ENCODE measurements around the gene KCNH2. TPM values are rescaled to one million over a fixed set of nuclear protein-coding genes. Genes with fewer than 3 reads are reported as not detected.

KCNH2 gene
- total RNA-seq, 4 donors from 2014 or later, result 0.33 to 0.93 (median 0.63) TPM

DNA sequence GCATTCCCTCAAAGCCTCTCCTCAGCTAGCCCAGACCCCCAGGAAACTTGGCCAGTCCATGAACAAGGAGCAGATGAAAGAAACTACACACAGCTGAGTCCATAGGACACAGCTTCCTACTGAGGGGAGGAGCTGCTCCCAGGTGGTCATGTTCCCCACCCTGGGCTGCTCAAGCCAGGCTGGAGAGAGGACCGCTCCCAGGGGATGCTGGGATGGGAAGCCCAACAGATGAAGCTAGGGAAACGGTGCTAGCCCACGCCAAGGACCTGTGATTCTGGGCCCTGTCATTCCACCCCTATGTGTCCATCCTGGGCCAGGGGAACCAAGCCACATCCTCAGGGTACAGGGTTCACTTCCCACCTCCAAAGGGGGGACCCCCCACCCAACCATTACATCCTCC lies 19.0 kb downstream of the KCNH2 start:
- 94% methylated on average over 3 of the region's 3 CpGs; no CpG with 5 or more reads in 1 of the 2 donors for WGBS, 2 donors
- no peak overlapping the region for H3K27ac ChIP-seq
- H3K27me3 ChIP-seq, result no peaks in the 10 kb centered on the region
- H3K36me3 ChIP-seq, result no peaks in the 10 kb centered on the region
- DNase-seq, result no peak
- no peaks in the 10 kb centered on the region for H3K9me3 ChIP-seq
- intact Hi-C loops (cut with DNase I), result no loop called here
- H3K4me3 ChIP-seq (replicated peaks in 1 of 3), result no peak overlapping the region
- TF ChIP-seq, protein P1, sequence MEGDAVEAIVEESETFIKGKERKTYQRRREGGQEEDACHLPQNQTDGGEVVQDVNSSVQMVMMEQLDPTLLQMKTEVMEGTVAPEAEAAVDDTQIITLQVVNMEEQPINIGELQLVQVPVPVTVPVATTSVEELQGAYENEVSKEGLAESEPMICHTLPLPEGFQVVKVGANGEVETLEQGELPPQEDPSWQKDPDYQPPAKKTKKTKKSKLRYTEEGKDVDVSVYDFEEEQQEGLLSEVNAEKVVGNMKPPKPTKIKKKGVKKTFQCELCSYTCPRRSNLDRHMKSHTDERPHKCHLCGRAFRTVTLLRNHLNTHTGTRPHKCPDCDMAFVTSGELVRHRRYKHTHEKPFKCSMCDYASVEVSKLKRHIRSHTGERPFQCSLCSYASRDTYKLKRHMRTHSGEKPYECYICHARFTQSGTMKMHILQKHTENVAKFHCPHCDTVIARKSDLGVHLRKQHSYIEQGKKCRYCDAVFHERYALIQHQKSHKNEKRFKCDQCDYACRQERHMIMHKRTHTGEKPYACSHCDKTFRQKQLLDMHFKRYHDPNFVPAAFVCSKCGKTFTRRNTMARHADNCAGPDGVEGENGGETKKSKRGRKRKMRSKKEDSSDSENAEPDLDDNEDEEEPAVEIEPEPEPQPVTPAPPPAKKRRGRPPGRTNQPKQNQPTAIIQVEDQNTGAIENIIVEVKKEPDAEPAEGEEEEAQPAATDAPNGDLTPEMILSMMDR (IDR thresholded peaks at IDR 0.05), result no peak
- TF ChIP-seq POLR2A (IDR thresholded peaks at IDR 0.05), result no peak
- H3K4me1 ChIP-seq, result peaks cover 5 to 7% of the 10 kb centered on the region in 2 donors

DNA sequence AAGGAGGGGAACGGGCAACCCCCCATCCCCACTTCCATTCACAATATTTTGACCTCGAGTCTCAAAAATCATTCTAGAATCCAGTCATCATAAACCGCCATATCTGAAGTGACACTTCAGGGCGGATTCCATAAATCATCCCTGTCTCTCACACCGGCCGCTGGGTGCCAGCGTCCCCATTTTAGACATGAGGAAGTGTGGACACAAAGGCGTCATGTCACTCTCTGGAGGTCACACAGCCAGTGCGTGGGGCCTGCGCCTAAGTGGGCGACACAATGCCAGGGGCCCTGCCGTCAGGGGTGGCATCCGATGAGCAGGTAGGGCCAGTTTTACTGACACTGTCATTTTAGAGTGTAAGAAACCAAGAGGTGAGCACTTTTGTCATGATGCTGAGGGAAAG lies 19.5 kb downstream of the KCNH2 start:
- DNase-seq, result no peak
- WGBS, 2 donors, result 84 to 86% methylated on average over 12 to 13 of the region's 13 CpGs
- Histone ChIP-seq H3K4me1 (peaks cover 5 to 7% of the 10 kb centered on the region in 2 donors), H3K27me3 (no peaks in the 10 kb centered on the region), H3K36me3 (no peaks in the 10 kb centered on the region), H3K9me3 (no peaks in the 10 kb centered on the region), H3K27ac (no peak overlapping the region), H3K4me3 (replicated peaks in 1 of 3) (no peak overlapping the region)
- intact Hi-C loops (cut with DNase I), result no loop called here
- TF ChIP-seq POLR2A (IDR thresholded peaks at IDR 0.05), result no peak
- TF ChIP-seq, protein P1 (IDR thresholded peaks at IDR 0.05), result no peak

DNA sequence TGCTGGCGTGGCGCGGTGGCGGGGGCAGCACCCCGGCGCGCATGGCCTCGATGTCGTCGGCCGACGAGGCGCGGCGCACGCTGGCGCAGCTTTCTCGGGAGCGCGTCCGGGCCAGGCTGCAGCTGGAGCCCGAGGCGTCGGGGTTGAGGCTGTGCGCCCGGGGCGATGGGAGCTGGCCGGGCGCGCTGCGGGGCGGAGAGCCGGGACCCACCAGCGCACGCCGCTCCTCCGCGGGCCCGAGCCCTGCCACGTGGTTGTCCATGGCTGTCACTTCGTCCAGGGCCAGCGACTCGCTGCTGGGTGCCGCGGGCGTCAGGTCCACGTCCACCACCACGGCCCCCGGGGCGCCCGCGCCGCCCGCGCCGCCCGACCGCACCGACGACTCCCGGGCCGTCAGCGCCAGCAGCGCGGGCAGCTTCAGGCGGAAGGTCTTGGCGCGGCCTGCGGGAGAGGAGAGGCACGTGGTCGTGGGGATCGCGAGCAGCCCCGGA lies 20.0 kb downstream of the KCNH2 start:
- H3K4me1 ChIP-seq, result peaks cover 5 to 7% of the 10 kb centered on the region in 2 donors
- H3K27ac ChIP-seq, result no peak overlapping the region

DNA sequence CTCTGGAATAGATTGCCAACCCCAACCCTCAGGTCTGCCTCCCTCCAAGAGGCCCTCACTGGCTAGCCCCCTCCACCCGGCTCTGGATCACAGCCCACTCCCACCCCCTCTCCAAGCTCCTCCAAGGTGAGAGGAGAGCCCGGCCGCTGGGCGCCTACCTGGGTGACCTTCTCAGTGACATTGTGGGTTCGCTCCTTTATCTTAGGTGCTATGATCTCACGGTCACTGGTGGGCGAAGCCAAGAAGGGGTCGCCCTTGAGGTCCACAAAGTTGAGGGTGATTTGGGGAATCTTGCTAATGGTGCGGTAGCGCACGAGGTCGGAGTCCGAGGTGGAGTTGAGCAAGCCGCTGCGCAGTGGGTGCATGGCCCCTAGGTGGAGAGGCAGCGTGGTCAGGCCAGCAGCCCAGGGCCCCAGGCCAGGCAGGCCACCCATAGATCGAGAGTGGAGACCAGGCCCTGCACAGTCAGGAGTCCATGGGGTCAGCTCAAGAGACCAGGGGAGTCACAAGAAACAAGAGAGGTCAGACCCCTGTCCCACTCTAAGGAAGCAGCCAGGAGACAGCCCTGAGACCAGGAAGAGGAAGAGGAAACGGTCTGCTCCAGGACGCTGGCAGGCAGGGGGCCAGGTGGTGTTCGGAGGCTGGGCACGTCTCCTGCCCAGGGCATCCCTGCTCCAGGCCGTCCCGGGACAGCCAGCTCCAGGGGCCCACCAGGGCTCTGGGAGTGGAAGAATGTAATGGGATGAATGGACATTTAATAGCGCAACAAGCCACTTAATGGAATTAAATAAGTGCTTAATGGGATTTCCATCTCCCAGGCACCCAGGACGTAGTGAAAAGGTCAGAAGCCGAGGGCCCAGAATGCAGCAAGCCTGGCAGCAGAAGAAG lies 20.7 kb downstream of the KCNH2 start:
- Histone ChIP-seq H3K27me3 (no peaks in the 10 kb centered on the region), H3K4me1 (peaks cover 5 to 7% of the 10 kb centered on the region in 2 donors), H3K36me3 (no peaks in the 10 kb centered on the region), H3K9me3 (no peaks in the 10 kb centered on the region), H3K4me3 (replicated peaks in 1 of 3) (no peak overlapping the region), H3K27ac (no peak overlapping the region)
- TF ChIP-seq POLR2A (IDR thresholded peaks at IDR 0.05), result no peak
- TF ChIP-seq, protein P1 (IDR thresholded peaks at IDR 0.05), result no peak
- DNase-seq, result no peak
- intact Hi-C loops (cut with DNase I), result no loop called here
- 77 to 83% methylated on average over 21 to 26 of the region's 26 CpGs for WGBS, 2 donors

More for the DNA sequence above, 20.0 kb downstream of the KCNH2 start:
- no peak overlapping the region for H3K4me3 ChIP-seq (replicated peaks in 1 of 3)
- WGBS, 2 donors, result 40 to 48% methylated on average over 13 to 15 of the region's 74 CpGs
- no peak for DNase-seq
- intact Hi-C loops (cut with DNase I), result no loop called here
- no peaks in the 10 kb centered on the region for H3K27me3 ChIP-seq
- TF ChIP-seq, protein P1 (IDR thresholded peaks at IDR 0.05), result no peak
- no peak for TF ChIP-seq POLR2A (IDR thresholded peaks at IDR 0.05)
- no peaks in the 10 kb centered on the region for H3K36me3 ChIP-seq
- H3K9me3 ChIP-seq, result no peaks in the 10 kb centered on the region

All from thyroid gland (tissue), 4 donors.